KMS-11 (cell line): ENCODE measurements around the gene RNF169.

ENCODE experiments used
- H2AFZ ChIP-seq: fragments of 200-600 bp; sonication (generic); 2 replicates; pipeline ENCODE4 v1.6.1; 2016; ENCODE audit warnings: antibody characterized with exemption, mixed run types, low read depth
- H3K27ac ChIP-seq: fragments of 200-600 bp; sonication (generic); 2 replicates; pipeline ENCODE4 v1.6.1; 2016; ENCODE audit warnings: mild to moderate bottlenecking, mixed run types
- H3K27me3 ChIP-seq: fragments of 200-600 bp; sonication (generic); 2 replicates; pipeline ENCODE4 v1.6.1; 2017; ENCODE audit warnings: mild to moderate bottlenecking, low read depth, mixed run types, moderate library complexity; ENCODE audit not compliant: insufficient read depth
- H3K36me3 ChIP-seq: fragments of 200-600 bp; sonication (generic); 2 replicates; pipeline ENCODE4 v1.6.1; 2017; ENCODE audit warnings: mild to moderate bottlenecking, mixed run types; ENCODE audit not compliant: insufficient read depth
- H3K4me1 ChIP-seq: fragments of 200-600 bp; sonication (generic); 2 replicates; pipeline ENCODE4 v1.6.1; 2016; ENCODE audit warnings: mild to moderate bottlenecking, low read depth, mixed run types; ENCODE audit not compliant: poor library complexity, severe bottlenecking
- H3K4me2 ChIP-seq: fragments of 200-600 bp; sonication (generic); 2 replicates; pipeline ENCODE4 v1.7.0; 2016; ENCODE audit warnings: mild to moderate bottlenecking, mixed run types
- H3K4me3 ChIP-seq: fragments of 200-600 bp; sonication (generic); IDR thresholded peaks from 2 replicates; pipeline ENCODE4 v1.6.1; 2017; ENCODE audit warnings: low read depth, low read length, mixed read lengths; ENCODE audit not compliant: insufficient read depth
- H3K79me2 ChIP-seq: fragments of 200-600 bp; sonication (generic); 2 replicates; pipeline ENCODE4 v1.6.1; 2016; ENCODE audit warnings: low read depth, mixed run types; ENCODE audit not compliant: insufficient read depth
- H3K9ac ChIP-seq: fragments of 200-600 bp; sonication (generic); 2 replicates; pipeline ENCODE4 v1.6.1; 2016; ENCODE audit warnings: mild to moderate bottlenecking, mixed run types
- H4K20me1 ChIP-seq: fragments of 200-600 bp; sonication (generic); 2 replicates; pipeline ENCODE4 v1.6.1; 2016; ENCODE audit warnings: mild to moderate bottlenecking, mixed run types; ENCODE audit not compliant: insufficient read depth
- CTCF ChIP-seq: fragments of 200-600 bp; sonication (generic); conservative IDR thresholded peaks from 2 replicates; pipeline ENCODE4 v1.6.1; 2017; ENCODE audit warnings: low read depth, mild to moderate bottlenecking, antibody characterized with exemption, low read length, moderate library complexity, mixed read lengths

The RNF169 gene

DNA sequence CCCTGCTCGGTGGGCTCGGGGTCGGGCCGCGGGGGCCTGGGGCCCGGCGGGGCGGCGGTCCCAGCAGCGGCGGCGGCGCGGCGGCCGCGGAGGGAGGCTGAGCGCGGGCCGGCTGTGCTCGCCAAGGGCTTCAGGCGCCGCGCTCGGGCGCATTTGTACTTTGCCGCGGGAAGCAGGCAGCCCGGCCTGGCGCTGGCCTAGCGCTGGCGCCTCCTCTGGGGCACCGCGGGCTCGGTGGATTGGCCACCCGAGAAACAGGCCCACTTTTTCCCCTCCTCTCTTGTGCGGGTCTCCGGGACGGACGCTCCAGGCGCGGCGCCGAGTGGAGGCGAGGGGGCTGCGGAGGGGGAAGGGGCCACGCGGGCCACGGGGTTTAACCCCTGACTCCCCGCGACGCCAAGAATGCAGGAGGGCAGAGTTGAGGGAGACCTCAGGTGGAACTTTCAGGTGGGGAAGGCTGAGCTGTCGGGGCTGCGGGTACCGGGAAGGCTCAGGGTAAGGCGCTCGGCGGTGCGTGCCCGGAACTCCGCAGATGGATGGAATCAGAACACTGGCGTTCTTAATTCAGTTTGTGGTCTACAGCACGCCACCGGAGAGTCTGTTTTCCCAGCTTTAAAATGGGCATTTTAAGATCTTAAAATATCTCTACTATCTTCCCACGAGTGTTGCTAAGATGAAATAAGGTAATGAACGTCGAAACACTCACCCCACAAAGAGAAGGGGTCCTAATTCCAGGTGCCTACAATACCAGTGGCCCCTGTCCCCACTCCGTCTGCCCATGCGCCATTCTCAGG lies 17.2 kb upstream of the RNF169 start, which contains the start of gene CHRDL2:
Gene CHRDL2, minus strand, starts transcription at position 126 of the 794 bp plus-strand sequence. CDS start 538 bp downstream, outside the sequence.
- H3K4me3 ChIP-seq: no peak within 1 kb of the TSS
- H3K79me2 ChIP-seq: no peaks in the 10 kb centered on the region
- H3K36me3 ChIP-seq: no peaks in the 10 kb centered on the region
- no peaks in the 10 kb centered on the region for H3K4me1 ChIP-seq
- H3K9ac ChIP-seq: no peak within 1 kb of the TSS
- H3K27ac ChIP-seq: no peak within 1 kb of the TSS
- no peak within 1 kb of the TSS for H3K4me2 ChIP-seq
- no peaks in the 10 kb centered on the region for H3K27me3 ChIP-seq
- H4K20me1 ChIP-seq: no peaks in the 10 kb centered on the region
- H2AFZ ChIP-seq: no peak within 1 kb of the TSS
- TF ChIP-seq CTCF: no peak

DNA sequence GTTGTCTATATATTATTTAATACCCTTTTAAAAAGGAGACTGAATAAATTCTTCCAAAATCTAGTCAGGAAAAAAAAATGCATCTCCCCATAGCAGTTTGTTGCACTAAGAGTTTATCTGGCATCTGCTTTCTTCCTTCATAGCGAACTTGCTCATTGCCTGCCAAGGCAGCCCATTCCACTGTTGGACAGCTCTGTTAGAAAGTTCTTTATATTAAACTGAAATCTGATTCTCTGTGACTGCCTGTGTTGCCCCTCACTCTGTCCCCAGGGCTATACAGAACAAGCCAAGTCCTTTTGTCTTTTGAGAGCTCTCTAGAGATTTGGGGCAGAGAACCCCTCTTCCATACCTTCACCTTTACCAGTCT lies 14.1 kb upstream of the RNF169 start:
- H2AFZ ChIP-seq: no peak overlapping the region
- H3K27ac ChIP-seq: no peak overlapping the region
- no peaks in the 10 kb centered on the region for H3K79me2 ChIP-seq
- H3K4me1 ChIP-seq: no peaks in the 10 kb centered on the region
- no peak for TF ChIP-seq CTCF
- no peaks in the 10 kb centered on the region for H3K36me3 ChIP-seq
- no peaks in the 10 kb centered on the region for H4K20me1 ChIP-seq
- H3K4me2 ChIP-seq: no peak overlapping the region
- no peak overlapping the region for H3K9ac ChIP-seq
- H3K4me3 ChIP-seq: no peak overlapping the region
- H3K27me3 ChIP-seq: no peaks in the 10 kb centered on the region

- no peaks in the 10 kb centered on the region for H3K36me3 ChIP-seq
Measured at GRCh38 chr11:74735365-74735928, 13.2 kb upstream of the RNF169 start.

GRCh38 chr11:74736031-74736430 lies 12.6 kb upstream of the RNF169 start:
- Histone ChIP-seq H3K27me3 (no peaks in the 10 kb centered on the region), H3K4me1 (no peaks in the 10 kb centered on the region), H3K79me2 (no peaks in the 10 kb centered on the region), H3K9ac (no peak overlapping the region), H4K20me1 (no peaks in the 10 kb centered on the region), H3K4me2 (no peak overlapping the region), H3K4me3 (no peak overlapping the region), H3K27ac (no peak overlapping the region), H3K36me3 (no peaks in the 10 kb centered on the region), H2AFZ (no peak overlapping the region)
- TF ChIP-seq CTCF: no peak

More at GRCh38 chr11:74735365-74735928, 13.2 kb upstream of the RNF169 start:
- no peaks in the 10 kb centered on the region for H3K79me2 ChIP-seq
- no peak overlapping the region for H2AFZ ChIP-seq
- TF ChIP-seq CTCF: no peak
- no peaks in the 10 kb centered on the region for H3K27me3 ChIP-seq
- no peak overlapping the region for H3K4me3 ChIP-seq
- no peaks in the 10 kb centered on the region for H3K4me1 ChIP-seq
- no peak overlapping the region for H3K27ac ChIP-seq
- H3K4me2 ChIP-seq: no peak overlapping the region
- H4K20me1 ChIP-seq: no peaks in the 10 kb centered on the region
- H3K9ac ChIP-seq: no peak overlapping the region
